Erythroblast (primary cell): ENCODE results near the gene NYAP2.

Experiments
- GATA1 ChIP-seq: IDR thresholded peaks from 2 replicates; pipeline ENCODE4 v1.6.1; 2011; ENCODE audit warnings: low read depth, mild to moderate bottlenecking, control low read depth, low read length, moderate library complexity
- POLR2A ChIP-seq: IDR thresholded peaks from 2 replicates; pipeline ENCODE4 v1.6.1; 2011; ENCODE audit warnings: mild to moderate bottlenecking, low read length

GRCh38 chr2:225462945-225463344, 63.4 kb downstream of the NYAP2 start:
- no peak for TF ChIP-seq POLR2A
- TF ChIP-seq GATA1 = no peak
